Measurements from ENCODE around the gene DELE1.

GRCh38 chr5:141906517-141906916, 17.2 kb upstream of the DELE1 start:
- TF ChIP-seq ZFP3 (CRISPR knock-in tag; IDR thresholded peaks at IDR 0.05) = no peak
- no peak for TF ChIP-seq ESRRG (CRISPR knock-in tag; IDR thresholded peaks at IDR 0.05)
- no peak for TF ChIP-seq ZNF565 (CRISPR knock-in tag; conservative IDR thresholded peaks at IDR 0.05; ENCODE audit: low read depth)
- no peak for TF ChIP-seq GLIS3 (CRISPR knock-in tag; IDR thresholded peaks at IDR 0.05)
- no peak for TF ChIP-seq TOX (CRISPR knock-in tag; IDR thresholded peaks at IDR 0.05; ENCODE audit: borderline replicate concordance)
- TF ChIP-seq ZFP30 (CRISPR knock-in tag; IDR thresholded peaks at IDR 0.05) = no peak
- TF ChIP-seq PATZ1 (CRISPR knock-in tag; IDR thresholded peaks at IDR 0.05; ENCODE audit: borderline replicate concordance) = no peak
- no peak for TF ChIP-seq ZNF8 (CRISPR knock-in tag; IDR thresholded peaks at IDR 0.05)
- TF ChIP-seq OSR1 (CRISPR knock-in tag; IDR thresholded peaks at IDR 0.05) = no peak
